HCEC 1CT (cell line): ENCODE data around the gene PRKN.

Source experiments
- DNase-seq: peaks from one replicate; pipeline ENCODE4 v3.0.0-alpha.2; 2017

The PRKN gene

DNA sequence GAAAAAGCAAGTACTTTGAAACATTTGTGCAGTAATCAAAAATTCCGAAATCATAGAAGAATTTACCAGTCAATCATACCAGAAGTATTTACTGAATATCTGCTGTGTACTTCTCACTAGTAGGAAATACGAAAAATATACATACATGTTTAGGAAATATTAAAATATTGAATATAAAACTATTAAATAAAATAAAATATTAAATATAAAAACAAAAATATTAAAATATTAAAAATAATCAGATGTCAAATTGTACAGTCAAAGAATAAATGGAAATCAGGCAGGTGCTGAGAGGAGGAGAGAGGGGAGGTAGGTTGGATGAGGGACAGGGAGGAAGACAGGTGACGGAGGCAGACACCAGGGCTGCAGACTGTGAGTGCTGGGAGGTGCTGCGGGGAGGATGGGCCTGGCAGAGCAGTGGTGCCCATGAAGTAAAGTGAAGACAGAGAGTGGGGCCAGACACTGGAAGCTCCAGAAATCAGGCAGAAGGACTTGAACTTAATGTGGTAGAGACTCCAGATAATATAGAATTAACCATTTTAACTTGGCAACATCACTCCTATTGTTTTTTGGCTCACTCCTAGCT is 55.9 kb downstream of the PRKN start:
- DNase-seq: no peak

GRCh38 chr6:162670345-162670744 is 57.2 kb downstream of the PRKN start:
- no peak for DNase-seq

- DNase-seq: no peak
Observed at GRCh38 chr6:162666246-162666645, 61.3 kb downstream of the PRKN start.

- no peak for DNase-seq
Observed at GRCh38 chr6:162653808-162654207, 73.8 kb downstream of the PRKN start.

- no peak for DNase-seq
Observed at GRCh38 chr6:162651505-162651904, 76.1 kb downstream of the PRKN start.

DNA sequence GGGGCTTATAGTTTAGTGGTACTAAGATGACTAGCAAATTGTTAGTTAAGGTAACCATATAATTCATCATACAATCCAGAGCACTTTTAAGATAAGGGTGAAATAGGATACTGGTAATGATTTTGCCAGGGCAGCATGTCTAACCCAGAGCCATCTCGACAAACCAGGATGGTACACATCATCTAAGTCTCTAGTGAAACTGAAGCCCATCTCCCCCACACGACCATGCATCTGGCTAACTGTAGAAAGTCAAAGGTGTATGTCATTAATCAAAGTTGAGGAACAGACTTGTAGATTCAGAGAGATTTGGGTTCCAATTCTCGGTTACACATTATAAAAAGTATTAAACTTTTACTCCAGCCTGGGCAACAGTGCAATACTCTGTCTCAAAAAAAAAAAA is 78.3 kb downstream of the PRKN start:
- no peak for DNase-seq

DNA sequence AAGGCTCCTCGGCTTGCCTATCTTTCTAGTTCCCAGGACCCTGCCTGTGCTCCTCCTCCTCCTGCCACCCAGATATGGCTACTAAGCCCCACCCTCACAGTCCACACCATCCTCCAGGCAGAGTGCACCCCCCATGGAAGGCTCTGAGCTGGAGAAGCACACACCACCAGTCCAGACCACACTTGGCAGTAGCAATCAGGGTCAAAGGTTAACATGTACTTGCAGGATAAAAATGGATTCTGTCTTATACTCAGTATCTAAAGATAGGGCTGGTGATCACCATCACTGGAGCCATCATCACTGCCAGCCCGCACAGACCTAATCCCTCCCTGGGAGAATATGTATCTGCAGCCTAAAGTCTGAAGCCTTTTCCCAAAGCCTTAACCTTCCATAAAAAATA is 83.4 kb downstream of the PRKN start:
- DNase-seq: no peak

DNA sequence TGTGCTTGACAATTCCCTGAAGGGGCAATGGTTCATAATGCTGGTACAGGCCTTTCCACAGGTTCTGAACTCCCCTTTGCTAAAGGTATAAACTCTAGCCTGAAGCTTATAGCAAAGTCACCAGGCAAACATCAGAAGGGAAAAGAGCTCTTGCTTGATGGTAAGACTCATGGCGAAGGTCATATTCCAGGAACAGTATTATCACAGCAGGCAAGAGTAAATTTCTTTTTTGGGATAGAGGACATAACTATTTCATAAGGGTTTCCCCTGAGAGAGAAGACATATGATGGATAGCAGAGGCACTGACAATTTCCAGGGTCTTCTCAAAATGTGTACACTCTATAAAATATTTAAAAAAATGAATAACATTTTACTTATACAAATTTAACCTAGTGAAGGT is 86.8 kb downstream of the PRKN start:
- DNase-seq: no peak

DNA sequence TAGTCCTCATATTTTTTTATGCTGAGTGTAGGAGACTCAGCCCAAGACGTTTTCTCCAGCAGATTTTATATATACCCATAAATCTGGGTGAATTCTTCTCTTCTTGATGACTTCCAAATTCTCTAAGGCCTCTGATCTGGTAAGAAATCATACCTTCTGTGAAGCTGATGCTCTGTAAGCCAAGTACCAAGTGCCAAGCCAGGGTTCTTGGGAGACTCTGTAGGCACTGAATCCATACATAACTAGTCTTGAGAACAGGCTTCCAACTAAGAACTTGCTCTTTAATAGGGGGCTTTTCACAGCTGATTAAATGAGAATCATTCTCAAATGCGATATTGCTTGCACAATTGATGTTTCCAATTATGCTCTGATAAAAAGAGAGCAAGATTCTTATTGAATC is 87.6 kb downstream of the PRKN start:
- no peak for DNase-seq

DNA sequence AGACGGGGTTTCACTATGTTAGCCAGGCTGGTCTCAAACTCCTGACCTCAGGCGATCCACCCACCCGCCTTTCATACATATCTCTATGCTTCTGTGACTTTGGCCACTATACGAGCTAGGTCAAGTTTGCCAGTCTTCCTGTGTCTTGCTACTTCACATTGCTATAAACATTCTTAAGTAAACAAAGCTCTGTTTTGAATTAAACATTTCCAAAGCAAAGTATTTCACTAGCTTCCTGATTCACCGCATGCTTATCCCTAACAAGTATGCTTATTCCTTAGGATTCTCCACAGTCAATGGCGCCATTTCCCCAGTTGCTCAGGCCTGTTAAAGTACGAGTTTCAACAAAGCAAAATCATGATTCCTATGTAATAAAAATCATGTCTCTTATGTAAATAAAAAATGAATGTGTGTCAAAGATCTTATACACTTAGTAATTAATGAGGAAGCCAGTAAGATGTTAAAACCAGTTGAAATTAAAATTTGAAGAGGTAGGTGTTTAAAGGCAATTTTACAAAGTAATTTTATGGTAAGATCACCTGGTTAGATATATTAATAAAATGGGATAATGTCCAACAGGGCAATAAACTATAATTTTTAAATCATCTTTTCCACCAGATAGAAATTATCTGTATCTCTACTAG is 88.5 kb downstream of the PRKN start:
- no peak for DNase-seq

GRCh38 chr6:162637317-162637716 is 90.2 kb downstream of the PRKN start:
- no peak for DNase-seq

- no peak for DNase-seq
Observed at GRCh38 chr6:162636167-162636566, 91.4 kb downstream of the PRKN start.

GRCh38 chr6:162631546-162631945 is 96.0 kb downstream of the PRKN start:
- no peak for DNase-seq

DNA sequence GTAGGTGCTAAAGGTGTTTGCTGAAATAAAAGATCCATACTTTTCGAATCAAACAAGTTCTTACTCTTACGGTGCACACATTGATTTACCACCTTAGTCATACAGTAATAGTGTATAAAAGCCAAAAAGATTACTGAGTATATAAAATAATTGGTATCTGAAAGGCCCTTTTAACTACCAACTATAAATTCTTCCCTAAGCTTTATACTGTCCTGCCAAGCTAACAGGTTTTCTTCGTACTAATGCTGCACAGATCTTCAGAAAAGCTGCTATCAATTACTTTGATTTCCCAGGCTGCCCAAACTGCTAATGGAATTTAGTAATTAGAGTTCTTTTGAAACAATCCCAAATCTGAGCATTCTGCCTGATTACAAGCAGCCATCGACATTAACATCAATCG is 97.5 kb downstream of the PRKN start:
- DNase-seq: no peak

DNA sequence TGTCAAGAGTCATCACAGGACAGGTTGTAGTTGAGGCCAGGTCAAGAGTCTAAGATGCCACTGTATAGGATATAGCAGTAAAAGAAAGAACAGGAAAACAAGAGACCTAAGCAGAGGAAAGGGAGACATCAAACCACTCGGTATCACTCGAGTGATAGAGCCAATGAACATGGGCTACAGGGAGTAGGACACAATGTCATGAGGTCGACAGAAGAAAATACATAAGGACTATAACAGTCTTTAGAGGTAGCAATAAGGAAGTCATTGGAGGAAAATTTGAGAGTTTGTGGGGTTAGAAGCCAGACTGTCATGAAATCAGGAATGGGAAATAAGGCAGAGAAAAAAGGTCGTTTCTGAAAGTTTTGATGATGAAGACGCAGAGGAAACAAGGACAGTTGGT is 99.7 kb downstream of the PRKN start:
- no peak for DNase-seq

GRCh38 chr6:162627362-162627761 is 100.2 kb downstream of the PRKN start:
- DNase-seq: no peak

DNA sequence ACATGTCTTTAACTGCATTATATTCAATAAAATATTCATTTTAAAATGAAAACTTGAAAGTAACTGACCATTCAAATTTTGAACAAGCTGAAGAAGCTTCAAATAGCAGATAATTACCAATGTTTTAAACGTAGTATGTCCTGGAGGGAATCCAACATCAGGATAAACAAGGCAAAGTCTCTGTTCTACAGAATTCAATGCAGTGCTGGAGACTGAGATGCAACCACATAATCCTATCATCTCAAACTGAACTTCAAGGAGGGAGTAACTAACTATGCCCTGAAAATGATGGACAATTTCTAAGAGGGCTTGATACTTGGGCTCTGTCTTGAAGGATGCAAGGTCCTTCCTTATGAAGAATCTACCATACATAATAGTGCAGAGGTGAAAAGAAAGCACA is 100.7 kb downstream of the PRKN start:
- DNase-seq: no peak

DNA sequence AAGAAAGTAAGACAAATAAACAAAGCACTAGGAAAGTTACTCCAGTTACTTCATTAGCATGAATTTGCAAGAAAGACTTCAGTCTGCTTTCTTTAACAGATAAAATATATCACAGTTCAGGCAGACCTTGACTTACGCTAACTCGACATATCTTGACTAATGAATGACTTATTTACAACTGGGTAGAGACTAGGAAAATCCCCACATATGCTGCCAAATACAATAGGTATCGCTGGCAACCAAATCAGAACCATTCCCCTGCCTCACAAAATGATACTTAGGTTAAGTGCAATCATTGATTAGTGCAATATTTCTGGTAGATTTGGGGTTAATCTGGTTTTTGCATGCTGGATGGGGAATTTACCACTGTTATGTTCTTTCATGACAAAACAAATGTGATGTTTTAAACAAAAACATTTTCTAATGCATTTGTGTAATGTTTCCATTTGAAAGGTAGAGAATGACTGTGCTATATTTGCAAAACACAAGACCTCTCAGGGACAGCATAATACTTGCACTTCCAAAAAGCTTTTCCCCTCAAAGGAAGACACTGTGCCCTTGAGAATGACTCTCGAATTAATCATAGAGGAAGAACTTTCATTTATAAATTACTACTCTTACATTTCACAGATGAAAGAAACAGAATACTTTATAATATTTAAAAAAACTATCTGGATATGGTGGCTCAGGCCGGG is 101.6 kb downstream of the PRKN start:
- no peak for DNase-seq

DNA sequence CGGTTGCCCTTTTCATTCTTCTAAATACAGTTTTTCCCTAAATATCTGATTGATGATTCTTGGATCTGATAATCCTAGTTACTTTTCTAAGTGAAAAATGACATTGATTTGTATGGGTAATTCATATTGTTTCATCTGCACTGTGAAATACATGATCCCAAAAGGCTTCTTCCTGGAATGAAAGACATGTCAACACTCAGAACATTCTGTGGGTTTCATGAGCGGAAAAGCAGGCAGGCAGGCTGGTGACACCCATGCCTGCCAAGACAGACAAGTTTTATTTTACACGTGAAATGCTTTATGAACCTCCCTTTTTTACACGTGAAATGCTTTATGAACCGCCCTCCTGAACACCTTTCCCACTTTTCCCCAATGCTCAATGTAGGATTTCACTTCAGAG is 105.0 kb downstream of the PRKN start:
- no peak for DNase-seq

DNA sequence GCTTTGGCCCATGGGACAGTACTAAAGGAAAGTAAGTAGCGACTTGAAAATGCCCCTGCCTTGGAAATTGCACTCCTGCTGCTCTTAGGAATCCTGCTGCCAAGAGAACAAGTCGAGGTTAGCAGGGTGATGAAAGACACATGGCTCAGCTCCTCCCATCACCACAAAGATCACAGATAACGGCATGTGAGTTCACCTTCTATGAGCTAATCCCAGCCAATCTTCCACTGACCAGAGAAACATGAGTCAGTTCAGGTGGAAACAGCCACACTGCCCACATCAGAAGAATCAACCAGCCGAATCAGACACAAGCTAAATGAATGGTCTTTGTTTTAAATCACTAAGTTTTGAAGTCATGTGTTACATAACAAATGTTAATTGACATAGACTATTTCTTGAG is 106.3 kb downstream of the PRKN start:
- no peak for DNase-seq

- no peak for DNase-seq
Observed at GRCh38 chr6:162620073-162620472, 107.5 kb downstream of the PRKN start.

- no peak for DNase-seq
Observed at GRCh38 chr6:162618448-162619002, 109.0 kb downstream of the PRKN start.

- DNase-seq: no peak
Observed at GRCh38 chr6:162615016-162615705, 112.4 kb downstream of the PRKN start.

- no peak for DNase-seq
Observed at GRCh38 chr6:162613310-162613709, 114.3 kb downstream of the PRKN start.
